Activated CD8-positive, alpha-beta memory T cell treated with anti-CD3 and anti-CD28 coated beads for 36 hours (primary cell): ENCODE data around the gene BLCAP. TPM values are rescaled to one million over a fixed set of nuclear protein-coding genes. Genes with fewer than 3 reads are reported as not detected.
"Not testable (repeated sequence)": the region's sequence is repeated elsewhere in the genome, so short reads cannot be mapped to it uniquely, and the experiment has no call there.

Experiments
- CTCF ChIA-PET: fragments of 350-600 bp; sonication (Branson Sonifier 250); formaldehyde crosslinking; loops from one replicate; lab custom pipeline; 2021; ENCODE audit warnings: antibody characterized with exemption; lab: Charles Lee
- POLR2A ChIA-PET: fragments of 350-600 bp; sonication (Branson Sonifier 250); formaldehyde crosslinking; loops from one replicate; lab custom pipeline; 2021; ENCODE audit warnings: antibody characterized with exemption; lab: Charles Lee
- total RNA-seq, 2 experiments: library from RNA; stranded (reverse); gene quantifications; one replicate each; pipeline ENCODE4 v1.2.3, GENCODE V29; 2021

Gene BLCAP
- total RNA-seq, 2 experiments from 2014 or later = 30.2 to 31.0 TPM

DNA sequence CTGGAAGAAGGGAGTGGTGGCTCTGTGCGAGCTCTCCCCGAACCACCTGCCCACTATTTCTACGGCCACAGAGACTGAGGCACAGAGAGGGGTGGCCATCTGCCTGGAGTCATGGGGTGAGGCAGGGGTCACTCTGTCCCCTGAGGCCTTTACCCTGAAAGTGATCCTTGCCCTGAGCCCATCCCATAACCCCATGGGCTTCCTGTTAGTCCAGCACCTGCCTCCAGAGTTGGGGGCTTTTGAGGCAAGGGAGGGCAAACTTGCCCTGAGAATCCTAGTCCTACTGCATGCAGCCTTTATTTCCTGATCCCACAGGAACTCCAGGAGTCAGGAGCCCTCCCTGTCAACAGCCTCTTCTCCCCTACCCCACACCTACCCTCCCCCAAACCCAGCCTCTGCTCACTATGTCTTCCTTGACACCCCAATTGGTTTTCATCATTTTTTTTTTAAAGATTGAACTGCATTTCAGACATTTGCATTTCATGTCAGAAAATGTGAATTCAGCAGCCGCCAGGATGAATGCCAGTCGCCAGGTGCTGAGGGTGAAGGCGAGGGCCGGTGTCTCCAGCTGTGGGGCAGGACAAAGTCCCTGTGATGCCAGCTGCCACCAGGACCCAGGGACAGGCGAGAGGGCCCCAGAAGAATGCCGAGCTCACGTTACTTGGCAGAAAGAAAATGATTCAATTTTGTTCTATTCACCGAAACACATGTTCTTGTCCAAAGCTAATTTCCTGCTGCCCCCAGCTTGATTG lies 54.3 kb downstream of the BLCAP start:
- ChIA-PET CTCF (no interaction called here), POLR2A (no interaction called here)

DNA sequence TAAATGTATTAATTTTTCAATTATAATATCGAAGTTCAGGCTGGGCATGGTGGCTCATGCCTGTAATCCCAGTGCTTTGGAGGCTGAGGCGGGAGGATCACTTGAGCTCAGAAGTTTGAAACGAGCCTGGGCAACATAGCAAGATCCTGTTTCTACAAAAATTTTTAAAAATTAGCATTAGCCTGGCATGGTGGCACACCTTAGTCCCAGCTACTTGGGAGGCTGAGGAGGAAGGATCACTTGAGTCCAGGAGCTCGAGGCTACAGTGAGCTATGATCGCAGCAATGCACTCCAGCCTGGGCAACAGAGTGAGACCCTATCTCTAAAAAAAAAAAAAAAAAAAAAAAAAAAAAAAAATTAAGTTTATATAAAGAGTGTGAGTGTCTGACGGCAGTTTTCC lies 55.2 kb downstream of the BLCAP start:
- POLR2A ChIA-PET = interaction anchor here (0.6 kb wide), 1 partner anchor 222 kb away, joined by 4 read pairs; no protein-coding TSS in a partner anchor
- CTCF ChIA-PET = not testable (repeated sequence)

GRCh38 chr20:37471741-37472235 lies 55.9 kb downstream of the BLCAP start:
- CTCF ChIA-PET = no interaction called here
- POLR2A ChIA-PET = interaction anchor here (0.6 kb wide), 1 partner anchor 222 kb away, joined by 4 read pairs; no protein-coding TSS in a partner anchor

GRCh38 chr20:37470190-37470589 lies 57.5 kb downstream of the BLCAP start:
- POLR2A ChIA-PET, CTCF ChIA-PET: not testable (repeated sequence)

GRCh38 chr20:37469531-37469930 lies 58.1 kb downstream of the BLCAP start:
- ChIA-PET CTCF (no interaction called here), POLR2A (no interaction called here)

GRCh38 chr20:37468886-37469285 lies 58.8 kb downstream of the BLCAP start:
- ChIA-PET CTCF (no interaction called here), POLR2A (no interaction called here)

Other genes with a start within 250 kb of the BLCAP start
- gene MANBAL, start 238.2 kb downstream of the BLCAP start, total RNA-seq = 10 to 100 TPM; 15.1 to 15.2 TPM
- gene SRC, start 181.7 kb downstream of the BLCAP start, total RNA-seq = 1 to 10 TPM; 2.3 to 3.2 TPM
- under 1 TPM; 0.29 to 0.32 TPM for gene NNAT, start 6.6 kb downstream of the BLCAP start, total RNA-seq
- 10 to 100 TPM; 97.6 to 97.8 TPM for gene CTNNBL1, start 166.2 kb upstream of the BLCAP start, total RNA-seq